ENCODE results near the gene SFSWAP.
"Not testable (repeated sequence)": the region's sequence is repeated elsewhere in the genome, so short reads cannot be mapped to it uniquely, and the experiment has no call there.

SFSWAP gene

GRCh38 chr12:131710464-131711457, at the start of gene SFSWAP:
SFSWAP (plus strand) TSS chr12:131711090; CDS start chr12:131711230, 140 bp downstream.
- peak; percentile 68 for DNase-seq (ENCODE audit: low spot score)

GRCh38 chr12:131661170-131661985, 49.5 kb upstream of the SFSWAP start:
- DNase-seq (ENCODE audit: low spot score), result not testable (repeated sequence)

GRCh38 chr12:131661986-131662288, 49.0 kb upstream of the SFSWAP start:
- not testable (repeated sequence) for DNase-seq (ENCODE audit: low spot score)

GRCh38 chr12:131662346-131662745, 48.5 kb upstream of the SFSWAP start:
- DNase-seq (ENCODE audit: low spot score), result not testable (repeated sequence)

- not testable (repeated sequence) for DNase-seq (ENCODE audit: low spot score)
Measured at GRCh38 chr12:131665666-131666065, 45.2 kb upstream of the SFSWAP start.

GRCh38 chr12:131666486-131666885, 44.4 kb upstream of the SFSWAP start:
- DNase-seq (ENCODE audit: low spot score), result not testable (repeated sequence)

- not testable (repeated sequence) for DNase-seq (ENCODE audit: low spot score)
Measured at GRCh38 chr12:131666978-131667601, 43.8 kb upstream of the SFSWAP start.

- DNase-seq (ENCODE audit: low spot score), result no peak
Measured at GRCh38 chr12:131671276-131671675, 39.6 kb upstream of the SFSWAP start.

- no peak for DNase-seq (ENCODE audit: low spot score)
Measured at GRCh38 chr12:131671871-131672270, 39.0 kb upstream of the SFSWAP start.

GRCh38 chr12:131672311-131672940, 38.5 kb upstream of the SFSWAP start:
- DNase-seq (ENCODE audit: low spot score), result no peak

- no peak for DNase-seq (ENCODE audit: low spot score)
Measured at GRCh38 chr12:131672941-131673887, 37.7 kb upstream of the SFSWAP start.

- DNase-seq (ENCODE audit: low spot score), result no peak
Measured at GRCh38 chr12:131673888-131674257, 37.0 kb upstream of the SFSWAP start.

GRCh38 chr12:131674373-131674772, 36.5 kb upstream of the SFSWAP start:
- no peak for DNase-seq (ENCODE audit: low spot score)

GRCh38 chr12:131675126-131676080, 35.5 kb upstream of the SFSWAP start:
- no peak for DNase-seq (ENCODE audit: low spot score)

GRCh38 chr12:131676544-131676943, 34.3 kb upstream of the SFSWAP start:
- DNase-seq (ENCODE audit: low spot score), result no peak

- DNase-seq (ENCODE audit: low spot score), result not testable (repeated sequence)
Measured at GRCh38 chr12:131677067-131677466, 33.8 kb upstream of the SFSWAP start.

GRCh38 chr12:131677699-131678098, 33.2 kb upstream of the SFSWAP start:
- DNase-seq (ENCODE audit: low spot score), result no peak

- DNase-seq (ENCODE audit: low spot score), result not testable (repeated sequence)
Measured at GRCh38 chr12:131678389-131679181, 32.3 kb upstream of the SFSWAP start.

GRCh38 chr12:131679186-131679585, 31.7 kb upstream of the SFSWAP start:
- not testable (repeated sequence) for DNase-seq (ENCODE audit: low spot score)
